HG02981 (cell line): ENCODE data around the gene ESYT2.
"Not testable (repeated sequence)": the region's sequence is repeated elsewhere in the genome, so short reads cannot be mapped to it uniquely, and the experiment has no call there.

Experiments
- ATAC-seq: cut with Tn5 transposase; IDR thresholded peaks from one replicate; pipeline ENCODE4 v1.9.1; 2021; ENCODE audit warnings: mild to moderate bottlenecking, moderate library complexity; ENCODE audit not compliant: unreplicated experiment

Gene ESYT2

GRCh38 chr7:158858592-158859503 lies 29.5 kb upstream of the ESYT2 start:
- no peak for ATAC-seq

- peak; percentile 26 for ATAC-seq
Observed at GRCh38 chr7:158856883-158857668, 27.8 kb upstream of the ESYT2 start.

- ATAC-seq, result no peak
Observed at GRCh38 chr7:158854681-158855081, 25.4 kb upstream of the ESYT2 start.

- ATAC-seq, result no peak
Observed at GRCh38 chr7:158850545-158851102, 21.3 kb upstream of the ESYT2 start.

- no peak for ATAC-seq
Observed at GRCh38 chr7:158849768-158850544, 20.6 kb upstream of the ESYT2 start.

- ATAC-seq, result no peak
Observed at GRCh38 chr7:158849442-158849767, 20.1 kb upstream of the ESYT2 start.

- no peak for ATAC-seq
Observed at GRCh38 chr7:158847451-158847866, 18.1 kb upstream of the ESYT2 start.

GRCh38 chr7:158846304-158846703 lies 17.0 kb upstream of the ESYT2 start:
- no peak for ATAC-seq

- no peak for ATAC-seq
Observed at GRCh38 chr7:158843771-158844170, 14.5 kb upstream of the ESYT2 start.

GRCh38 chr7:158842486-158842885 lies 13.2 kb upstream of the ESYT2 start:
- ATAC-seq, result no peak

- ATAC-seq, result no peak
Observed at GRCh38 chr7:158840604-158841003, 11.3 kb upstream of the ESYT2 start.

GRCh38 chr7:158839177-158839576 lies 9.9 kb upstream of the ESYT2 start:
- not testable (repeated sequence) for ATAC-seq

- no peak for ATAC-seq
Observed at GRCh38 chr7:158837790-158838637, 8.7 kb upstream of the ESYT2 start.

GRCh38 chr7:158836692-158837091 lies 7.4 kb upstream of the ESYT2 start:
- no peak for ATAC-seq

GRCh38 chr7:158834878-158835784 lies 5.8 kb upstream of the ESYT2 start:
- ATAC-seq, result no peak

- ATAC-seq, result no peak
Observed at GRCh38 chr7:158832994-158833393, 3.7 kb upstream of the ESYT2 start.

- ATAC-seq, result no peak
Observed at GRCh38 chr7:158831738-158832091, 2.4 kb upstream of the ESYT2 start.

GRCh38 chr7:158830211-158830723 lies 958 bp upstream of the ESYT2 start:
- no peak for ATAC-seq

GRCh38 chr7:158829021-158829341 lies 328 bp downstream of the ESYT2 start:
- peak; percentile 56 for ATAC-seq
